Esophagus (tissue), 2 donors: ENCODE data around the gene ENPP3. TPM values are rescaled to one million over a fixed set of nuclear protein-coding genes. Genes with fewer than 3 reads are reported as not detected.

ENCODE experiments used
- H3K27ac ChIP-seq, 2 donors: one replicate each; pipeline ENCODE4 v1.5.1; 2013; ENCODE audit warnings: low read depth in 2 of 2, mild to moderate bottlenecking in 2 of 2, inconsistent platforms in 1 of 2, low read length in 1 of 2, moderate library complexity in 1 of 2
- H3K27me3 ChIP-seq, 2 donors: one replicate each; pipeline ENCODE4 v1.6.1; 2013; ENCODE audit warnings: low read length in 2 of 2, control low read depth in 1 of 2, mild to moderate bottlenecking in 1 of 2; ENCODE audit not compliant: insufficient read depth in 2 of 2, control insufficient read depth in 1 of 2
- H3K36me3 ChIP-seq, 2 donors: one replicate each; pipeline ENCODE4 v1.6.1; 2013; ENCODE audit warnings: low read length in 1 of 2; ENCODE audit not compliant: control insufficient read depth in 2 of 2, insufficient read depth in 2 of 2
- H3K4me1 ChIP-seq, 2 donors: one replicate each; pipeline ENCODE4 v1.6.1; 2013; ENCODE audit warnings: low read length in 1 of 2; ENCODE audit not compliant: control insufficient read depth in 2 of 2, insufficient read depth in 2 of 2
- H3K4me3 ChIP-seq, 2 donors: one replicate each; pipeline ENCODE4 v1.5.1; 2013; ENCODE audit warnings: low read length in 2 of 2, mild to moderate bottlenecking in 2 of 2, low read depth in 1 of 2, moderate library complexity in 1 of 2
- H3K9me3 ChIP-seq, 2 donors: one replicate each; pipeline ENCODE4 v1.6.1; 2013; ENCODE audit warnings: mild to moderate bottlenecking in 2 of 2, low read depth in 1 of 2, low read length in 1 of 2, moderate library complexity in 1 of 2; ENCODE audit not compliant: control insufficient read depth in 2 of 2, insufficient read depth in 1 of 2
- WGBS, 2 donors: extraction: QIAGEN DNeasy Blood & Tissue Kit; methylation state at CpG; one replicate each; pipeline ENCODE4 v1.1.7; 2013; 5-methylcytosine and 5-hydroxymethylcytosine counted together
- polyA plus RNA-seq, 2 donors: library from polyadenylated mRNA; stranded (reverse); fragments of 200-250 nt; gene quantifications; one replicate each; pipeline ENCODE4 v1.2.3, GENCODE V29; 2013
- donor health status: healthy with polysubstance abuse.
- donor health status: Bipolar disorder and iron deficiency.

ENPP3 gene
- polyA plus RNA-seq, 2 donors = 0.07 to 0.10 TPM

DNA sequence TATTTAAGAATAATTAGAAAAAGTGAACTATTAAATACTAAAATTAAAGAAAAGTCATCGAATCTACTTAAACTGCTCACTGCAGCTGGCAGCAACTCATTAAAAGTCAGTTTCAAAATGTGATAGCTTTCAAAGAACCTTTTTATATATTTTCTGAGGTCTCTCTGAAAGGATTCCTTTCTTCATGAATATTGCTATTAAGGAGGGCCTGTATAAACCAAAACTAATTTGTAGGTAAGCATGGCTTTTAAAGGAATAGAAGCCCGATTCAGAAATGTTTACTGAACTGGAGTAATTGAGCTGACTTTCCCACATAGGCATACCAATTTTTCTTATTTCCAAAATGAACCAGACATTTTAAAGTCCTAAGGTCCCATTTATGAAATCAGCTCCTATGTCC, 129.5 kb downstream of the ENPP3 start:
- Histone ChIP-seq H3K36me3 (no peaks in the 10 kb centered on the region), H3K27me3 (no peaks in the 10 kb centered on the region), H3K4me3 (no peak overlapping the region), H3K4me1 (no peaks in the 10 kb centered on the region), H3K27ac (no peak overlapping the region), H3K9me3 (no peaks in the 10 kb centered on the region)
- 75 to 83% methylated on average over 2 of the region's 2 CpGs for WGBS, 2 donors

DNA sequence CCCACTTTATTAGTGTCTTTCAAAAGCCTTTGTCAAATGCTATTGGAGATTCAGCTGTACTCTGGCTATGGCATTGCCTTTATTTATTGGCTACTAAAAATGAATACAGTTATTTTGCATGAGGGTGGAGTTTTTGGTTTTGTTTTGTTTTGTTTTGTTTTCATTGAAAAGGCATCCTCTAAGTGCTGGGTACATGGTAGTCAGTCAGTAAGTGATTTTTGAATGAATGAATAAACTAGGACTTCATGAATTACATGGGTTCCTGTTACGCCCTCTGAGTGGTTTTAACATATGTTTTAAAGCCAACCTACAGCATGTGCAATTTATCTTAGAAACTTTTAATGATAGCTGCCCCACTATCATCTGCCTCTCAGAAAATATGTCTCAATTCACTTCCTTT, 131.9 kb downstream of the ENPP3 start:
- Histone ChIP-seq H3K4me3 (no peak overlapping the region), H3K27ac (no peak overlapping the region), H3K27me3 (no peaks in the 10 kb centered on the region), H3K4me1 (no peaks in the 10 kb centered on the region), H3K9me3 (no peaks in the 10 kb centered on the region), H3K36me3 (no peaks in the 10 kb centered on the region)
- 86 to 87% methylated on average over 1 of the region's 1 CpG for WGBS, 2 donors

DNA sequence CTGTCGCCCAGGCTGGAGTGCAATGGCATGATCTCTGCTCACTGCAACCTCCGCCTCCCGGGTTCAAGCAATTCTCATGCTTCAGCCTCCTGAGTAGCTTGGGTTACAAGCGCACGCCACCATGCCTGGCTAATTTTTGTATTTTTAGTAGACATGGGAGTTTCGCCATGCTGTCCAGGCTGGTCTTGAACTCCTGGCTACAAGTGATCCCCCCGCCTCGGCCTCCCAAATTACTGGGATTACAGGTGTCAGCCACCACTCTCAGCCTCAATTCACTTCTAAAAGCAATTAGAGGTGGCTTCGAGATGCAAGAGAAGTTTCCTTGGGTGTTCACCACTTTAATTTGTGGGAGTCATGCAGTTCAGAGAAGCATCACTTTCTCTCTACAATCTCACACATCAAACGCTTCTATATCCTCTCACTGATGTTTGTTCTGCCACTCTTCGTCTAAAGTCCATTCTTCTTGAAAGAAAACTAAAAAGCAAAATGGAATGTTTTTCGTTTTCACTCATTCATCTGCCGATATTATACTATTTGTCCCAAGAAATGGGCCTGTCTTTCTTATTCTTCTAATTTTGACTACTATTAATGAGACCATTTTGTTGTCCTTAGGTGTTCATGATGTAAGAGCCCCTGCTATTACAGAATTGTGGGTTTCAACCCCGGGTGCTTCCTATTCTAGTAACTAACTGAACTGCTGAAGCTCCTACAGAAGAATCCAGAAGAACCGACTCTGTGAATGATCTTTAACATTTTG, 132.5 kb downstream of the ENPP3 start:
- H3K4me1 ChIP-seq = no peaks in the 10 kb centered on the region
- H3K27me3 ChIP-seq = no peaks in the 10 kb centered on the region
- no peak overlapping the region for H3K4me3 ChIP-seq
- H3K27ac ChIP-seq = no peak overlapping the region
- no peaks in the 10 kb centered on the region for H3K9me3 ChIP-seq
- 89 to 90% methylated on average over 15 of the region's 15 CpGs for WGBS, 2 donors
- H3K36me3 ChIP-seq = no peaks in the 10 kb centered on the region

DNA sequence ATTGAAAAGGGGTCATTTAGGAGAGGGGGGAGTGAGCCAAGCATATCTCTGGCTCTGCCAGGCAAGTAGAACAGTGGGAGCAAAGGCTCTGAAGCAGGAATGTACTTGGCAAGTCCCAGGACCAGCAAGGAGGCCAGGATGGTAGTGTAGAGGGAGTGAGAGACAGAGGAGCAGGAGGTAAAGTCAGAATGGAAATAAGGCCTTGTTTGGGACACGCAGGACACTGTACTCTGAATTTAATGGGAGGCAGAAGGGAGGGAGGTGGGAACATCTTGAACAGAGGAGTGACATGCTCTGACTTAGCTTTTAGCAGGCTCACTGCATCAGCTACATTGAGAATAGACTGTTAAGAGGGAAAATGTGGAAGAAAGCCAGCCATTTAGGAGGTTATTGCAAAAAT, 133.7 kb downstream of the ENPP3 start:
- Histone ChIP-seq H3K27me3 (no peaks in the 10 kb centered on the region), H3K9me3 (no peaks in the 10 kb centered on the region), H3K4me3 (no peak overlapping the region), H3K27ac (no peak overlapping the region), H3K4me1 (no peaks in the 10 kb centered on the region), H3K36me3 (no peaks in the 10 kb centered on the region)
- 81 to 88% methylated on average over 1 of the region's 1 CpG for WGBS, 2 donors

DNA sequence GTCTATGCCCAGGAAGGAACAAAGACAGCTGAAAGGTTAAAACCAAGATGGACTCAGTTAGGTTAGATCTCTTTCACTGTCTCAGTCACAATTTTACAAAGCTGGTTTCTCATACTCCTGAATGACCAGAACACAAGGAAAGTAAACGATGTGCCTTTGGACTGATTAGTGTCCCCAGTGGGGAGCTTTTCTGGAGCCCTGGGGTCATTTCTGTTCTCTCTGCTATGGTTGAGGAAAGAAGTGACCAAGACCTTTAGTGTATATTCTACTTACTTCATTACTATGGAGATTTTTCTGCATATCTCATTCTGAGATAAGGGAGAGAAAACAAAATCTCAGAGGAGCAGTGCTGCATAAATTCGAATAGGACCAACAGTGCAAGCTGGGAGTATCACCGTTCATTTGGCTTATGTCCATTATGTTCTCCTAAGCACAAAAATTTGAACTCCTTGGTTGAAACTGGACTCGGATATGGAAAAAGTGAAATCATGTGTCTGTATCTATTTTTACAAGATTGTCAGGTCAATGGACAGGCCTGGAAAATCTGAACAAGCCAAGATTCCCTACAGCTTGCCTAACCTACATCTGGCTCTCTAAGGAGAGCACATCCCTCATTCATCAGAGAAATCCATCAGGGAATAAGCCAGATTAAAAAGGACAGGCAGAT, 136.3 kb downstream of the ENPP3 start:
- H3K36me3 ChIP-seq = no peaks in the 10 kb centered on the region
- no peak overlapping the region for H3K4me3 ChIP-seq
- H3K27ac ChIP-seq = no peak overlapping the region
- WGBS, 2 donors = 56 to 60% methylated on average over 4 of the region's 4 CpGs
- no peaks in the 10 kb centered on the region for H3K9me3 ChIP-seq
- H3K4me1 ChIP-seq = no peaks in the 10 kb centered on the region
- H3K27me3 ChIP-seq = peaks cover 0 to 3% of the 10 kb centered on the region in 2 donors

DNA sequence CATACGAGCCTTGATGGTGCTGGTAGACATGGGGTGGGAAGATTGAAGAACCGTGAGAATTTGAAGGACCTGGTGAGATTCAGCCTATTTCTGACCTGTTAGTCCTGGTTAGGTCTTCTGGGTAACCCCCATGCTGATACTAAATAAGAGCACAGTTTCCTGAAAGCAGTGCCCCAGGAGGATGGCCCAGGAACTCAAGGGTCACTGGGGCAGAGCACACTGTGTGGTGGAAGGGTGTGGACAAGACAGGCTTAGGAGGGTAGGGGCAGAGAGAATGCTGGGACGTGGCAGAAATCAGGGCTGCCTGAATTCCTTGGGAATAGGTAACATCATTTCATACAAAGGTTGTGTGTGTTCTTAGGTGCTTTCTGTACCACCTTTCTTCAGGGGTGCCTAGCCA, 138.8 kb downstream of the ENPP3 start:
- 86 to 93% methylated on average over 3 of the region's 3 CpGs for WGBS, 2 donors
- no peaks in the 10 kb centered on the region for H3K9me3 ChIP-seq
- H3K4me1 ChIP-seq = no peaks in the 10 kb centered on the region
- no peak overlapping the region for H3K4me3 ChIP-seq
- peaks cover 0 to 3% of the 10 kb centered on the region in 2 donors for H3K27me3 ChIP-seq
- H3K27ac ChIP-seq = no peak overlapping the region
- H3K36me3 ChIP-seq = no peaks in the 10 kb centered on the region

DNA sequence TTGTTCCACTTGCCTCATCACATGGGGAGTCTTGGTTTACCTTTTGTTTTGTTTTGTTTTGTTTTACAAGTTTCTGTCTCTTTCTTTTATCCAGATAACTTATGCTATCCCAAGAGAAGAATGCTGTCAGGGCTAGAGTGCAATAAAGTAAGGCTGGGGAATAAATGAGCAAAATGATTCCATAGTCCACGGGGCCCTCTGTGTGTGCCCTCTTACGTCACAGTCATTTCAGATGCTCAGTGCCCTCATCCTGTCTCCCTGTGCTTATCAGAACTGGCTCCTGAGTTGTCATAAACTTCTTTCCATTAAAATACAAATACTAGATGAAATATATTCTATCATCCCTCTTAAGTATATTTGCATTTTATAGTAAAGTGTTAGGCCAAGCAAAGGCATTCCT, 139.9 kb downstream of the ENPP3 start:
- Histone ChIP-seq H3K27ac (no peak overlapping the region), H3K27me3 (peaks cover 0 to 3% of the 10 kb centered on the region in 2 donors), H3K9me3 (no peaks in the 10 kb centered on the region), H3K4me3 (no peak overlapping the region), H3K36me3 (no peaks in the 10 kb centered on the region), H3K4me1 (no peaks in the 10 kb centered on the region)
- WGBS, 2 donors = 78 to 90% methylated on average over 2 of the region's 2 CpGs

DNA sequence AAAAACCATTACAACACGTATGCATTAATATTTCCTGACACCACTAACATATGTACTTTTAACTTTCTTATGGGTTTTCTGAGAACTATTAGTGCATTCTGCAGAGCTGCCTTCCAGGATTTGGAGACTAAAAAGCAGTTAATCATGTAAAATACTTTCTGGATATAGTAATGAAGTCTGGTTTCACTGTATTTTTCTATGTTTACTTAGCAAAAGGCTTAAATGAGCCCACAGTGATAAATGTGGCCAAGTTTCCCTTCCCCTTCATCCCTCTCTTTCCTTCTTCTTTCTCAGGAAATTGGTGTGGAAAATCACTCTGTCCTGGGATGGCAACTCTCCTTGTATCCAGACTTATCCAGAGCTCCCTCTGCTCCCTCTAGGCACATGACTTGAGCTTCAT, 141.1 kb downstream of the ENPP3 start:
- H3K27me3 ChIP-seq = peaks cover 0 to 3% of the 10 kb centered on the region in 2 donors
- no peaks in the 10 kb centered on the region for H3K4me1 ChIP-seq
- no peak overlapping the region for H3K4me3 ChIP-seq
- no peak overlapping the region for H3K27ac ChIP-seq
- no peaks in the 10 kb centered on the region for H3K9me3 ChIP-seq
- WGBS, 2 donors = 49 to 70% methylated on average over 1 of the region's 1 CpG
- no peaks in the 10 kb centered on the region for H3K36me3 ChIP-seq

DNA sequence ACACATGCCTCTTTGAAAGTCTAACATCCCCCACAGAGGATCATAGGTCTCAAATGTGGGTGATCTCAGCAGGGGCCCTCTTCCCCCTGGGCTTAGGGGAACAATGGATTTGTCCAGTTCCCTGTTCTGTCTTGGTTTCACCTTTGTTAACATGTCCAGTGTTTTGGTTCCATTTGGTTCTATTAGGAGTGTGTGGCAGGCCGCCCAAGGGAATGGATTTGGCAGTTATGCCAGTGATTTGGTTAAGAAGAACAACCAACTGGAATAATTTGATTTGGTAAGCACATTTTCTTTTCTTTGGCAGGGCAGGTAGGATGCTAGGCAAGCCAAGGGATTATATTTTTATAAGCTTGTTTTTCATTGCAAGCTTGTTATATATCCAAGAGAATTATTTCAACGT, 142.2 kb downstream of the ENPP3 start:
- peaks cover 0 to 3% of the 10 kb centered on the region in 2 donors for H3K27me3 ChIP-seq
- H3K27ac ChIP-seq = no peak overlapping the region
- H3K4me3 ChIP-seq = no peak overlapping the region
- 47 to 56% methylated on average over 2 of the region's 2 CpGs for WGBS, 2 donors
- no peaks in the 10 kb centered on the region for H3K9me3 ChIP-seq
- H3K4me1 ChIP-seq = no peaks in the 10 kb centered on the region
- H3K36me3 ChIP-seq = no peaks in the 10 kb centered on the region

DNA sequence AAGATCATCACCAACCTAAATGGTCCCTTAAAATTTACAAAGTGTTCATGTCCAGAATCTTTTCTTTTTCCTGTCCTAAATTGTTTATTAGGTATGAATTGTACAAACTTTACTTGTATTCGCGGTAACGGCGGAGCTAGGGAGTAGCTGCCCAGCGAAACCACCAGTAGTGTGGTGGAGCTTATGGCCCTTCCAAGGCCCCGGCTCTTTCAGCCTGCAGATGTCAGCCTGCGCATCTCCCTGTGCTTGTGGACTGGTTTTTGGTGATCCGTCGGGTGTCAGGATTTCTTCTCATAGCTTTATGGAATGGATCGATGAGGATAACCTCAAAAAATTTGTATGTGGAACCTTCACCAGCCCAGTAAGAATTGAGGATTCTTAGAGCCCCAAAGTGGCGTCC, 143.5 kb downstream of the ENPP3 start:
- Histone ChIP-seq H3K4me1 (no peaks in the 10 kb centered on the region), H3K4me3 (no peak overlapping the region), H3K27me3 (peaks cover 0 to 3% of the 10 kb centered on the region in 2 donors), H3K36me3 (no peaks in the 10 kb centered on the region), H3K27ac (no peak overlapping the region), H3K9me3 (peaks cover 0 to 2% of the 10 kb centered on the region in 2 donors)
- WGBS, 2 donors = 92 to 94% methylated on average over 11 of the region's 11 CpGs
